IPS DF 6.9 (cell line): ENCODE results near the gene GLRA3.

Experiments used
- DNase-seq: peaks from one replicate; pipeline ENCODE4 v3.0.0-alpha.2; 2013; ENCODE audit warnings: low read depth, low spot score
- H3K27ac ChIP-seq: one replicate; pipeline ENCODE4 v1.5.1; 2013; ENCODE audit warnings: low read length, control low read depth
- H3K27me3 ChIP-seq: 2 replicates; pipeline ENCODE4 v1.6.1; 2013; ENCODE audit warnings: mild to moderate bottlenecking, low read length; ENCODE audit not compliant: control insufficient read depth, insufficient read depth
- H3K36me3 ChIP-seq: 2 replicates; pipeline ENCODE4 v1.6.1; 2013; ENCODE audit warnings: low read length; ENCODE audit not compliant: control insufficient read depth, insufficient read depth
- H3K4me1 ChIP-seq: 2 replicates; pipeline ENCODE4 v1.6.1; 2013; ENCODE audit warnings: low read length; ENCODE audit not compliant: control insufficient read depth, insufficient read depth
- H3K4me3 ChIP-seq: 2 replicates; pipeline ENCODE4 v1.5.1; 2013; ENCODE audit warnings: mild to moderate bottlenecking, low read length
- H3K9me3 ChIP-seq: 2 replicates; pipeline ENCODE4 v1.6.1; 2013; ENCODE audit warnings: low read length, inconsistent platforms; ENCODE audit not compliant: control insufficient read depth, insufficient read depth
- WGBS: extraction: QIAGEN DNeasy Blood & Tissue Kit; methylation state at CpG from one replicate; pipeline ENCODE4 v1.1.7; 2013; ENCODE audit warnings: mixed read lengths, missing lambda C conversion rate; ENCODE audit not compliant: insufficient read length, insufficient coverage; 5-methylcytosine and 5-hydroxymethylcytosine counted together

The GLRA3 gene

GRCh38 chr4:174669270-174669669 lies 159.8 kb downstream of the GLRA3 start:
- H3K36me3 ChIP-seq = no peaks in the 10 kb centered on the region
- no peak for DNase-seq
- H3K4me3 ChIP-seq = no peak overlapping the region
- no peak overlapping the region for H3K27ac ChIP-seq
- no peaks in the 10 kb centered on the region for H3K4me1 ChIP-seq
- H3K27me3 ChIP-seq = no peaks in the 10 kb centered on the region
- no CpG with 5 or more reads among the region's 3 CpGs for WGBS
- H3K9me3 ChIP-seq = no peaks in the 10 kb centered on the region

DNA sequence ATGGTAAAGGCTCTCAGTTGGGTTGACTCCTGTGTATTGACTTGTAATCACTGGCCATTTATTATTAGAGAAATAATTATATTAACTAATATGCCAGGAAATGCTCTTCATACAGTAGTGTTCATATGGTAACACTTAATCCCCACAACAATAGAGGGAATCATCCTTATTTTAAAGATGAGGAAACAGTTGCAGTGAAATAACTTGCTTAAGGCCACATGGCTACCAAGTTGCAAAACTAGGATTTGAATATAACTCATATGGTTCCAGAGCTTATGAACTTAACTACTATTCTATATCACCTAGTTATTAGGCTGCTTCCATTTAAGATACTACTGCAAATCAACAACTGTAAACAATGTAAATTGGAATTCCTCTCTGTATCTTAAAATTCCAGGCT lies 163.2 kb downstream of the GLRA3 start:
- Histone ChIP-seq H3K9me3 (no peaks in the 10 kb centered on the region), H3K36me3 (no peaks in the 10 kb centered on the region), H3K27me3 (no peaks in the 10 kb centered on the region), H3K4me3 (no peak overlapping the region), H3K27ac (no peak overlapping the region), H3K4me1 (no peaks in the 10 kb centered on the region; the same call in 1 of the 2 replicates)
- DNase-seq = no peak

- H3K4me1 ChIP-seq = no peaks in the 10 kb centered on the region; the same call in 1 of the 2 replicates
- WGBS = no CpG with 5 or more reads among the region's 2 CpGs
- no peaks in the 10 kb centered on the region for H3K9me3 ChIP-seq
- H3K4me3 ChIP-seq = no peak overlapping the region
- H3K36me3 ChIP-seq = no peaks in the 10 kb centered on the region
- no peaks in the 10 kb centered on the region for H3K27me3 ChIP-seq
- no peak for DNase-seq
- H3K27ac ChIP-seq = no peak overlapping the region
Observed at GRCh38 chr4:174663216-174663615, 165.8 kb downstream of the GLRA3 start.

DNA sequence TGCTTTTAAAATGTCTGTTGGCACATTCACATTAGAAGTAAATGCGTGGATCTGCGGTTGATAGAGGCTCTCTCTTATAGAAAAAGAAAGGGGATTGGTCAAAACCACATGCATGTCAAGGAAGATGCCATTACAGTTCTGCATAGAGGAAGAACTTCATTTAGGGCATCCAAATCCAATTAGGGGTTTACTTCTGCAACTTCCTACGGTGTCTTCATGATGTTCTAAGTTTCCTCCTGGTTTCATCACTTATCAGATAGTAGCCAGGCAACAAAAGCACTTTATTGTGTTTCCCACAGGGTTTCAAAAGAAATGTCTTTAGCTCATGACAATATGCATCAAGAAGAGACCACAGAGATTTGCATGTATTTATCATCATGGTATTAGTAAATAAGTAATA lies 170.8 kb downstream of the GLRA3 start:
- no CpG with 5 or more reads among the region's 3 CpGs for WGBS
- Histone ChIP-seq H3K4me3 (no peak overlapping the region), H3K9me3 (no peaks in the 10 kb centered on the region), H3K4me1 (no peaks in the 10 kb centered on the region), H3K27ac (no peak overlapping the region), H3K36me3 (no peaks in the 10 kb centered on the region), H3K27me3 (no peaks in the 10 kb centered on the region)
- DNase-seq = no peak

- DNase-seq = no peak
- H3K4me3 ChIP-seq = no peak overlapping the region
- no peaks in the 10 kb centered on the region for H3K27me3 ChIP-seq
- H3K9me3 ChIP-seq = no peaks in the 10 kb centered on the region
- H3K36me3 ChIP-seq = no peaks in the 10 kb centered on the region
- H3K27ac ChIP-seq = no peak overlapping the region
- 100% methylated on average over 1 of the region's 6 CpGs for WGBS
- no peaks in the 10 kb centered on the region for H3K4me1 ChIP-seq
Observed at GRCh38 chr4:174657472-174657871, 171.6 kb downstream of the GLRA3 start.

DNA sequence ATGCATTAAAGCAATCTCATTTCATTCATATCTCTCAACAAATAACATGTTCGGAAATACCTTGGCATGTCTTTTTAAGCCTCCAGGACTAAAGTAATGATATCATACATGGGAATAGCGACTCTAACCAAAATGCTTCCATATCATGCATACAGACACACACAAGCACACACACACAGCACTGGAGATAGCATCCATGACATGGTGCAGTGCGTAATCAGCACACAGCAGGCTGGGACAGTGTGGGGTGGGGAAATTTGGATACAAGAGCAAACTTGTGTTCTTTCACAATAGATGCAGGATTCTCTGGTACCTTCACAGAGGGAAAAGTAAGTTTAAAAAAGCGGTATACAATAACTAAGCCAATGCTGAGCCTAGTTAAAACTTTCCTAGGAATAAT lies 174.4 kb downstream of the GLRA3 start:
- no peak for DNase-seq
- H3K4me1 ChIP-seq = no peaks in the 10 kb centered on the region
- no CpG with 5 or more reads among the region's 4 CpGs for WGBS

GRCh38 chr4:174650711-174651355 lies 178.2 kb downstream of the GLRA3 start:
- no peak for DNase-seq
- Histone ChIP-seq H3K4me1 (no peaks in the 10 kb centered on the region), H3K9me3 (no peaks in the 10 kb centered on the region), H3K27ac (no peak overlapping the region), H3K27me3 (no peaks in the 10 kb centered on the region), H3K36me3 (no peaks in the 10 kb centered on the region), H3K4me3 (no peak overlapping the region)
- no CpG with 5 or more reads among the region's 2 CpGs for WGBS

More for the DNA sequence above, 174.4 kb downstream of the GLRA3 start:
- Histone ChIP-seq H3K4me3 (no peak overlapping the region), H3K27me3 (no peaks in the 10 kb centered on the region), H3K9me3 (no peaks in the 10 kb centered on the region), H3K36me3 (no peaks in the 10 kb centered on the region), H3K27ac (no peak overlapping the region)

GRCh38 chr4:174648812-174649211 lies 180.2 kb downstream of the GLRA3 start:
- no peaks in the 10 kb centered on the region for H3K36me3 ChIP-seq
- H3K4me1 ChIP-seq = no peaks in the 10 kb centered on the region
- no peak for DNase-seq
- H3K27ac ChIP-seq = no peak overlapping the region
- no CpG with 5 or more reads among the region's 5 CpGs for WGBS
- H3K9me3 ChIP-seq = no peaks in the 10 kb centered on the region
- no peaks in the 10 kb centered on the region for H3K27me3 ChIP-seq
- no peak overlapping the region for H3K4me3 ChIP-seq

- H3K4me1 ChIP-seq = no peaks in the 10 kb centered on the region
- no peak overlapping the region for H3K4me3 ChIP-seq
- H3K36me3 ChIP-seq = no peaks in the 10 kb centered on the region
- no peak for DNase-seq
- no peaks in the 10 kb centered on the region for H3K9me3 ChIP-seq
- H3K27ac ChIP-seq = no peak overlapping the region
- no CpG with 5 or more reads among the region's 1 CpG for WGBS
- no peaks in the 10 kb centered on the region for H3K27me3 ChIP-seq
Observed at GRCh38 chr4:174646326-174646725, 182.7 kb downstream of the GLRA3 start.

GRCh38 chr4:174640146-174640545 lies 188.9 kb downstream of the GLRA3 start:
- Histone ChIP-seq H3K4me1 (no peaks in the 10 kb centered on the region), H3K36me3 (no peaks in the 10 kb centered on the region), H3K9me3 (no peaks in the 10 kb centered on the region), H3K27me3 (no peaks in the 10 kb centered on the region), H3K27ac (no peak overlapping the region), H3K4me3 (no peak overlapping the region)
- DNase-seq = no peak

GRCh38 chr4:174635732-174636131 lies 193.3 kb downstream of the GLRA3 start:
- Histone ChIP-seq H3K36me3 (no peaks in the 10 kb centered on the region), H3K4me3 (no peak overlapping the region), H3K27me3 (no peaks in the 10 kb centered on the region), H3K27ac (no peak overlapping the region), H3K9me3 (no peaks in the 10 kb centered on the region), H3K4me1 (no peaks in the 10 kb centered on the region)
- DNase-seq = no peak
- no CpG with 5 or more reads among the region's 1 CpG for WGBS
